D721Med (cell line): Measurements from ENCODE around the gene GPR137.

ENCODE experiments used
- DNase-seq: peaks from one replicate; pipeline ENCODE4 v3.0.0; 2011; ENCODE audit warnings: low spot score; ENCODE audit not compliant: insufficient read length
- FAIRE-seq: peaks from 2 replicates; lab custom pipeline; 2011; peaks lifted over from hg19 to GRCh38; lab: Jason Lieb, UNC
- CTCF ChIP-seq: IDR thresholded peaks from 2 replicates; pipeline ENCODE4 v1.5.1; 2012; ENCODE audit warnings: mild to moderate bottlenecking, control low read depth; ENCODE audit not compliant: insufficient read depth; ENCODE audit errors: missing control alignments

The GPR137 gene

GRCh38 chr11:64253481-64253880 lies 32.2 kb upstream of the GPR137 start:
- no peak for DNase-seq
- no peak for TF ChIP-seq CTCF
- FAIRE-seq = no peak

GRCh38 chr11:64254326-64254725 lies 31.3 kb upstream of the GPR137 start:
- DNase-seq (no peak), FAIRE-seq (no peak)
- TF ChIP-seq CTCF = no peak

- DNase-seq = no peak
- no peak for TF ChIP-seq CTCF
- no peak for FAIRE-seq
Measured at GRCh38 chr11:64255135-64256128, 30.2 kb upstream of the GPR137 start.

GRCh38 chr11:64256300-64256699 lies 29.3 kb upstream of the GPR137 start:
- FAIRE-seq (no peak), DNase-seq (no peak)
- no peak for TF ChIP-seq CTCF

- no peak for TF ChIP-seq CTCF
- no peak for FAIRE-seq
- DNase-seq = no peak
Measured at GRCh38 chr11:64258356-64258755, 27.3 kb upstream of the GPR137 start.

GRCh38 chr11:64258946-64259532 lies 26.6 kb upstream of the GPR137 start:
- no peak for TF ChIP-seq CTCF

More at GRCh38 chr11:64258946-64259532, 26.6 kb upstream of the GPR137 start:
- DNase-seq (no peak), FAIRE-seq (no peak)
